Kidney epithelial cell (primary cell): ENCODE results near the gene USP6NL. TPM values are rescaled to one million over a fixed set of nuclear protein-coding genes. Genes with fewer than 3 reads are reported as not detected.

Experiments
- DNase-seq: peaks from one replicate; pipeline ENCODE4 v3.0.0-alpha.2; 2010; ENCODE audit warnings: low read depth
- H3K27me3 ChIP-seq: 2 replicates; pipeline ENCODE4 v1.6.0; 2011; ENCODE audit warnings: low read length; ENCODE audit not compliant: control insufficient read depth, insufficient read depth
- H3K36me3 ChIP-seq: 2 replicates; pipeline ENCODE4 v1.5.1; 2011; ENCODE audit warnings: low read length; ENCODE audit not compliant: control insufficient read depth, insufficient read depth
- H3K4me3 ChIP-seq: 2 replicates; pipeline ENCODE4 v1.5.1; 2011; ENCODE audit warnings: low read depth, mild to moderate bottlenecking, control low read depth, low read length
- CTCF ChIP-seq: IDR thresholded peaks from 2 replicates; pipeline ENCODE4 v1.5.1; 2011; ENCODE audit warnings: mild to moderate bottlenecking, moderate library complexity, low read length, control low read depth, inconsistent platforms; ENCODE audit not compliant: insufficient read depth, poor library complexity, severe bottlenecking
- total RNA-seq: library from RNA; depleted of rRNA; stranded (reverse); fragments of >200 nt; gene quantifications from 2 replicates; pipeline ENCODE4 v1.2.3, GENCODE V29; 2015

Gene USP6NL
- total RNA-seq, 1 donor from 2014 or later, result 21.2 TPM

DNA sequence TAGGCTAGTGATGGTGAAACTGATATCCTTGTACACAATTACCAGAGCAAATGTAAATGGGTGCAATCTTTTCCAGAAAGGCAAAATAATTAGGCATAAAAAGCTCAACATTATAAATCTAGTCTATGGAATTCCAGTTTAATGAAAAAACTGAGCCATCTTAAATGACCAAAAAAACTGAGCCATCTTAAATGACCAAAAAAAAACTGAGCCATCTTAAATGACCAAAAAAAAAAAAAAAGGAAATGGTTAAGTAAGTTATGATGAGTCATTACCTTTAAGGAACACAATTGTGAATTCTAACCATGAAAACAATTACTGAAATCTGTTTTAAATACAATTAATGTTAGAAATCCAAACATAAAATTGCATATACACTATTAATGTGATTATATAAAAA lies 25.3 kb downstream of the USP6NL start:
- H3K4me3 ChIP-seq, result no peak overlapping the region
- DNase-seq, result no peak
- no peak for TF ChIP-seq CTCF
- H3K27me3 ChIP-seq, result no peaks in the 10 kb centered on the region
- no peaks in the 10 kb centered on the region for H3K36me3 ChIP-seq

DNA sequence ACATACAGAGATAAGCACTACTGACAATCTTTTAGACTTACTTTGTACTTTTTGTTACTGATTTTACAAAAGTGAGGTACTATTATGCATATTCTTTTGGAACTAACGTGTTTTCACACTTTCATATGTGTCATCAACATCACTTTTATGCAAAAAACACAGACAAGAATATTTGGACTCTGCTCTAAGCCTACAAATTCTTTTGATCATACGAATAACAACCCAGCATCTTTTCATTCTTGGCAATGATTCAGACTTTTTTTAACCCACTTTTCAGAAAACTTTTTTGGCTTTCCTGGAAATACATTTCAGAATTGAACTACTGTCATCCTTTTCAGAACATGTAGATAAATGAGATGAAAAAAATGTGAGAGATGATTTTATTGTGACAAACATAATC lies 30.2 kb downstream of the USP6NL start:
- H3K36me3 ChIP-seq, result no peaks in the 10 kb centered on the region
- no peak overlapping the region for H3K4me3 ChIP-seq
- DNase-seq, result no peak
- no peaks in the 10 kb centered on the region for H3K27me3 ChIP-seq
- no peak for TF ChIP-seq CTCF

DNA sequence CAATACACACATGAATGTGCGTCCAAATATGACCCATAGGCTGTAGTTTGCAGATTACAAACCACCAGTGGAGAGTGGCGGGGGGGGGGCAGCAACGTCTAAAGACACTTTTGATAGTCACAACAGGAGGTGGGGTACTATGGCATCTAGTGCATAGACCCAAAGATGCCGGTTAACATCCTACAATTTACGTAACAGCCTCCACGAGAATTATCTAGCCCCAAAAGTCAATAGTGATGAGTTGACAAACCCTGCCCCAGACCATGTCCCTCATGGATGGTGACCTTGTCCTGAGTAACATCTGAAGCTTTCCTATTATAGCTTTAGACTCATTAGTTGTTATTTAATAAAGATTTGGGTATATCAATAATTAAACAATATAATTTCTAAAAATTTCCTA lies 31.6 kb downstream of the USP6NL start:
- TF ChIP-seq CTCF, result no peak
- H3K36me3 ChIP-seq, result no peaks in the 10 kb centered on the region
- DNase-seq, result no peak

GRCh38 chr10:11578802-11579255 lies 32.6 kb downstream of the USP6NL start:
- TF ChIP-seq CTCF, result no peak
- no peak for DNase-seq
- no peaks in the 10 kb centered on the region for H3K36me3 ChIP-seq

More for the DNA sequence above, 31.6 kb downstream of the USP6NL start:
- no peak overlapping the region for H3K4me3 ChIP-seq
- no peaks in the 10 kb centered on the region for H3K27me3 ChIP-seq

GRCh38 chr10:11576092-11576809 lies 35.2 kb downstream of the USP6NL start:
- no peak for DNase-seq
- no peak for TF ChIP-seq CTCF
- Histone ChIP-seq H3K4me3 (no peak overlapping the region), H3K27me3 (no peaks in the 10 kb centered on the region), H3K36me3 (no peaks in the 10 kb centered on the region)

More at GRCh38 chr10:11578802-11579255, 32.6 kb downstream of the USP6NL start:
- H3K27me3 ChIP-seq, result no peaks in the 10 kb centered on the region
- no peak overlapping the region for H3K4me3 ChIP-seq

GRCh38 chr10:11573497-11573896 lies 38.0 kb downstream of the USP6NL start:
- no peaks in the 10 kb centered on the region for H3K27me3 ChIP-seq
- no peak overlapping the region for H3K4me3 ChIP-seq
- no peak for DNase-seq
- TF ChIP-seq CTCF, result no peak
- no peaks in the 10 kb centered on the region for H3K36me3 ChIP-seq
